Measurements from ENCODE around the gene C1QBP.
"Not testable (repeated sequence)": the region's sequence is repeated elsewhere in the genome, so short reads cannot be mapped to it uniquely, and the experiment has no call there.

The C1QBP gene

DNA sequence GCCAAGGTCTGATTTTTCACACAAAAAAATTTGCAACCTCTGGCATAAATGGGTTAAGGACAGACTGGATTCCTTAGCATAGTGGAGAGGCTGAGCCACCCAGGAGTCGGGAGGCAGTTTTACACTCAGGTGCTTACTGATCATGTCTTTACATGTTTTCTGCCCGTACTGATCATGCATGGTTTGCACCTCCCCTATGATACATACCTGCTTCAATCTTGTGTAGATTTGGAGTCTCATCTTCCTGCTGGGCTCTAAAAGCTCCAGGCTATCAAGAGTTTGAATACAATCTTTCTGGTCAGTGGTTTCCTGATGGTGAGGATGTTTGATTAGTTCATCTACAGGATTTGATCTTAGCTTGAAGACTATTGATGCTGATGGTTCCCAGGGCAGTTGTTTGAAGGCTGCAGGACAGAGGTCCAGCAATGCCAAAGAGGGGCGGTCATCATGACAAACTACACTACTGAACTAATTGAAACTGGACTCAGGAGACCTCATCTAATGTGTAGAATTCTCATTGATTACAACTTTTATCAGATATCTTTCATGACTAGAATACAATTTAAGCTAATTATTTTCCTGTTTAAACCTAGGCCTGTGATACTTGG is 6.9 kb downstream of the C1QBP start:
- no peak for DNase-seq (ENCODE audit: low read depth in 3 of 3)

DNA sequence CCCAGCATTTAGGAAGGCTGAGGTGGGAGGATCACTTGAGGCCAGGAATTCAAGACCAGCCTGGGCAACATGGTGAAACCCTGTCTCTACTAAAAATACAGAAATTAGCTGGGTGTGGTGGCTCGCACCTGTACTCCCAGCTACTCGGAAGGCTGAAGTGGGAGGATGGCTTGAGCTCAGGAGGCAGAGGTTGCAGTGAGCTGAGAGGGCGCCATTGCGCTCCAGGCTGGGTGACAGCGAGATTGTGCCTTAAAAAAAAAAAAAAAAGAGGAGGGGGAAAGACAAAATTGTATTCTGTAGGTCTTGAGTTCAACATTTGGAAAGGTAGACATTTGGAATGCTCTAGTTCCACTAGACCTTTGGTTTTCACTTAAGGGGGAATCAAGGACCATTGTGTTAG is 7.7 kb downstream of the C1QBP start:
- DNase-seq (ENCODE audit: low read depth in 3 of 3) = not testable (repeated sequence)

GRCh38 chr17:5430413-5430999 is 8.4 kb downstream of the C1QBP start:
- DNase-seq (ENCODE audit: low read depth in 3 of 3) = no peak

DNA sequence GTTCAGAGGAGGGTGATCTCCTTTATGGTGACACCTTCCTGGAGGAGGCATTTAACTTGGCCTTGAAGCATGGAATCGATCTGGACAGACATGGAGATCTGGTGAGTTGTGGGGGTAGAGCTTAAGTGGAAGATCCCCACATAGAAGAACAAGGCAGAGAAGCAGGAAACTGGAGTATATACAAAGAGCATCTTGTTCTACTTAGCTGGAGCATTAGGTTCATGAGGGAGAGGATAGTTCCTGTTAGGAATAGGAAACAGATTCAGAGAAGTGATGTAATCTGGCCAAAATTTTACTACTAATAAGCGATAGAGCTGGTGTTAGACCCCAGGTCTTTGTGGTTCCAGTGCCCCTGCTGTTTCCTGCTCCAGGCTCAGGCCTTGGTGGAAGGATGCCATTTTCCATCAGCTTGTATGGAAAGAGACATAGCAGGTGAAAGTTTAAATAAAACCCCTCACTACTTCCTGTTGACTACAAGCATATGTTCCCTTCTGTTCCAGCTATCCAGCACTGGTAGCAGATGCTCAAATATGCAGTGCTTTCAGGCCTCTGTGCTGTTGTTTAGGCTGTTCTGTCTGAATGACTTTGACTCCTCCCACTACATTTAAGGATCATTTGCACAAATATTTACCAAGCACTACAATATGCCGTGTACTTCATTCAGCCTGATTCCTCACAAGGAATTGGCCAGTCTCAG is 9.6 kb downstream of the C1QBP start:
- DNase-seq (ENCODE audit: low read depth in 3 of 3) = no peak

GRCh38 chr17:5425826-5426225 is 13.1 kb downstream of the C1QBP start:
- no peak for DNase-seq (ENCODE audit: low read depth in 3 of 3)

GRCh38 chr17:5424909-5425308 is 14.0 kb downstream of the C1QBP start:
- no peak for DNase-seq (ENCODE audit: low read depth in 3 of 3)

GRCh38 chr17:5422505-5422904 is 16.4 kb downstream of the C1QBP start:
- DNase-seq (ENCODE audit: low read depth in 3 of 3) = no peak

DNA sequence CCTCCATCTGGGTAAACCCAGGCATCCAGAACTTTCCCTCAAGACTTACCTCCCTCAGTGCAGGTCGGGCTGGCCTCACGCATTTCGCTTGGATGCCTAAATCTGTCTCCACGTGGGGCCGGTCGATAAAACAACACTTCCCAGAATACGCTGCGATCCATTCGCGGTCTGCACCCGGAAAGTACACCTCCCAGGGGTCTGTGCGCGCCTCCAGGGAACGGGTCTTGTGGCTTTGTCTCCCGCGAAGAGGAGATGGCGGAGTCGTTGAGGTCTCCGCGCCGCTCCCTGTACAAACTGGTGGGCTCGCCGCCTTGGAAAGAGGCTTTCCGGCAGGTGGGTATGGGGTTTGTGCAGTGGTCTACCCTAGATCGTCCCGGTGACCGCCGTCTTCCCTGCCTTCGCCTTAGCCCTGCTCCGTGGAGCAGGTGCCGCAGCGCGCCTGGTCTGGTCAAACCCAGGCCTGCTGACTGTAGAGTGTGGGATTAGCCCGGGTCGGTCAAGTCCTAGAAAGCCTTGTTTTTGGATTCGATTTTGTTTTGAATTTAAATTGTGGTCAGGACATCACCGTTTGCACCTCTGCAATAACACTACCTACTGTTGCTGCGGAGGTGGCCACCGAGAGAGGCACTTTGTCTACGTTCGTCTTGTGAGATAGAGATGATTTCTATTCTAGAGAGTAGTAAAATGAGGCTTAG is 18.8 kb downstream of the C1QBP start, which contains the start of gene RPAIN:
Gene RPAIN, plus strand, starts transcription at position 224 of the 695 bp plus-strand sequence. Its CDS starts 29 bp downstream, at position 253.
- peak; percentile 72 to 80 (median 76) for DNase-seq (ENCODE audit: low read depth in 3 of 3)

- peak; percentile 90 to 96 (median 92) for DNase-seq (ENCODE audit: low read depth in 3 of 3)
Measured at GRCh38 chr17:5419356-5419958, 19.5 kb downstream of the C1QBP start, which contains the start of gene NUP88. TSS of gene NUP88 (minus strand) at chr17:5419662. CDS start at chr17:5419650, 12 bp downstream.

- DNase-seq (ENCODE audit: low read depth in 3 of 3) = peak; percentile 36 to 56 (median 52)
Measured at GRCh38 chr17:5418858-5419355, 20.0 kb downstream of the C1QBP start.

- DNase-seq (ENCODE audit: low read depth in 3 of 3) = no peak
Measured at GRCh38 chr17:5416901-5417300, 22.1 kb downstream of the C1QBP start.

- DNase-seq (ENCODE audit: low read depth in 3 of 3) = no peak
Measured at GRCh38 chr17:5413682-5414081, 25.3 kb downstream of the C1QBP start.

DNA sequence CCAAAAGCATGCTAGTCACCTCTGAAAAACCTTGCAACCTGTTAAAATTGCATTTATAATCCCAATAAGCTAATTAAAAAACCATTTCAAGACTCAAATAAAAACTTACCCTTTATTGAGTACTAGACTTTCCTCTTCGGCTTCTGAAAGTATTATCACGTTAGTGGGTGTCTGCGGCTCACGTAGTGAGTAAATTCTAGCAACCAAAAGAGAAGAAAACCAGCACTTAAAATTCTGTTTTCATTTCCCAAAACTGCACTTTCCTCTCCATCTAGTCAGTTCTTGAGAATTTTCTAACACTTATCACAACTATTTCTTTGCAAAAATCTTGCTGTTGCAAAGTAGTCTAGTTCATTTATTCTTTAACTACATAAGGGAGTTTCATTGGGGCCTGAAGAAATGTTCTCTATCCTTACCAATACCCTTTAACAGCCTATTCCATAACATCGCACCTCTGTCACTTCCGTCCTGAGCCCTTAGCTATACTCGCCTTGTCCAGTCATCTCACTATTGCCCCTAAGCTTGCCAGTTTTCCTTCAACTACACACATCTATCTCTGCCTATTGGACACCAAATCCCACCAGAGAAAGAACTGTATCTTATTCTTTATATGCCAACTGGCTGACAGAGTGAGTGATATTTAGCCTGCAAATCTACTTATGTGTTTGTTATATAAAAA is 28.2 kb downstream of the C1QBP start:
- DNase-seq (ENCODE audit: low read depth in 3 of 3) = no peak

GRCh38 chr17:5408186-5408585 is 30.8 kb downstream of the C1QBP start:
- DNase-seq (ENCODE audit: low read depth in 3 of 3) = no peak

- DNase-seq (ENCODE audit: low read depth in 3 of 3) = no peak
Measured at GRCh38 chr17:5405400-5405799, 33.6 kb downstream of the C1QBP start.

- no peak for DNase-seq (ENCODE audit: low read depth in 3 of 3)
Measured at GRCh38 chr17:5399767-5400166, 39.2 kb downstream of the C1QBP start.

- DNase-seq (ENCODE audit: low read depth in 3 of 3) = no peak
Measured at GRCh38 chr17:5396612-5397011, 42.3 kb downstream of the C1QBP start.

DNA sequence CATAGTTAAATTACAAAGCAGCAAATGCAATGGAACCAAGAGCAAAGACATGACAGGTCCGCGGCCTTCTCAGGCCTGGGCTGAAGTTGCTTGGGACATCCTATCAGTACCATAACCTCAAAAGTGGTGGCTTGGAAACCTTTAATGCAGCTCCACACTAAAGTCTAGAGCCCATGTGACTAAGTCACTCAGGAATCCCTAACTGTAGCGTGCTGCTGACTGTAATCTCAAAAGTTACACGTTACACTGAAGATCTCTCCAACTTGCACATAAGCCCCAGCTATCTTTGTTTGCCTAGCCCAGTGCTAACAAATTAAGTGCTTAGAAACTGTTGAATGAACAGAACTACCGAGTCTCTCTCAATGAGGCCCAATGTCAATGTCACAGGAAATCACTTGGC is 47.3 kb downstream of the C1QBP start:
- no peak for DNase-seq (ENCODE audit: low read depth in 3 of 3)

Measured in stimulated activated CD4-positive, alpha-beta T cell treated with anti-CD3 and anti-CD28 coated beads, TNF-alpha, amount 100 ng/mL, for 48 hours (primary cell).